KMS-11 (cell line): ENCODE data around the gene CFL2.

Experiments
- H2AFZ ChIP-seq: fragments of 200-600 bp; sonication (generic); 2 replicates; pipeline ENCODE4 v1.6.1; 2016; ENCODE audit warnings: antibody characterized with exemption, mixed run types, low read depth
- H3K27ac ChIP-seq: fragments of 200-600 bp; sonication (generic); 2 replicates; pipeline ENCODE4 v1.6.1; 2016; ENCODE audit warnings: mild to moderate bottlenecking, mixed run types
- H3K27me3 ChIP-seq: fragments of 200-600 bp; sonication (generic); 2 replicates; pipeline ENCODE4 v1.6.1; 2017; ENCODE audit warnings: mild to moderate bottlenecking, low read depth, mixed run types, moderate library complexity; ENCODE audit not compliant: insufficient read depth
- H3K36me3 ChIP-seq: fragments of 200-600 bp; sonication (generic); 2 replicates; pipeline ENCODE4 v1.6.1; 2017; ENCODE audit warnings: mild to moderate bottlenecking, mixed run types; ENCODE audit not compliant: insufficient read depth
- H3K4me1 ChIP-seq: fragments of 200-600 bp; sonication (generic); 2 replicates; pipeline ENCODE4 v1.6.1; 2016; ENCODE audit warnings: mild to moderate bottlenecking, low read depth, mixed run types; ENCODE audit not compliant: poor library complexity, severe bottlenecking
- H3K4me2 ChIP-seq: fragments of 200-600 bp; sonication (generic); 2 replicates; pipeline ENCODE4 v1.7.0; 2016; ENCODE audit warnings: mild to moderate bottlenecking, mixed run types
- H3K4me3 ChIP-seq: fragments of 200-600 bp; sonication (generic); IDR thresholded peaks from 2 replicates; pipeline ENCODE4 v1.6.1; 2017; ENCODE audit warnings: low read depth, low read length, mixed read lengths; ENCODE audit not compliant: insufficient read depth
- H3K79me2 ChIP-seq: fragments of 200-600 bp; sonication (generic); 2 replicates; pipeline ENCODE4 v1.6.1; 2016; ENCODE audit warnings: low read depth, mixed run types; ENCODE audit not compliant: insufficient read depth
- H3K9ac ChIP-seq: fragments of 200-600 bp; sonication (generic); 2 replicates; pipeline ENCODE4 v1.6.1; 2016; ENCODE audit warnings: mild to moderate bottlenecking, mixed run types
- H4K20me1 ChIP-seq: fragments of 200-600 bp; sonication (generic); 2 replicates; pipeline ENCODE4 v1.6.1; 2016; ENCODE audit warnings: mild to moderate bottlenecking, mixed run types; ENCODE audit not compliant: insufficient read depth
- TF ChIP-seq, protein P1 (sequence below): fragments of 200-600 bp; sonication (generic); conservative IDR thresholded peaks from 2 replicates; pipeline ENCODE4 v1.6.1; 2017; ENCODE audit warnings: low read depth, mild to moderate bottlenecking, antibody characterized with exemption, low read length, moderate library complexity, mixed read lengths

Gene CFL2

GRCh38 chr14:34721129-34721528 is 6.7 kb upstream of the CFL2 start:
- no peaks in the 10 kb centered on the region for H3K27me3 ChIP-seq
- H3K4me2 ChIP-seq: no peak overlapping the region
- no peaks in the 10 kb centered on the region for H3K36me3 ChIP-seq
- no peak overlapping the region for H2AFZ ChIP-seq
- TF ChIP-seq, protein P1, sequence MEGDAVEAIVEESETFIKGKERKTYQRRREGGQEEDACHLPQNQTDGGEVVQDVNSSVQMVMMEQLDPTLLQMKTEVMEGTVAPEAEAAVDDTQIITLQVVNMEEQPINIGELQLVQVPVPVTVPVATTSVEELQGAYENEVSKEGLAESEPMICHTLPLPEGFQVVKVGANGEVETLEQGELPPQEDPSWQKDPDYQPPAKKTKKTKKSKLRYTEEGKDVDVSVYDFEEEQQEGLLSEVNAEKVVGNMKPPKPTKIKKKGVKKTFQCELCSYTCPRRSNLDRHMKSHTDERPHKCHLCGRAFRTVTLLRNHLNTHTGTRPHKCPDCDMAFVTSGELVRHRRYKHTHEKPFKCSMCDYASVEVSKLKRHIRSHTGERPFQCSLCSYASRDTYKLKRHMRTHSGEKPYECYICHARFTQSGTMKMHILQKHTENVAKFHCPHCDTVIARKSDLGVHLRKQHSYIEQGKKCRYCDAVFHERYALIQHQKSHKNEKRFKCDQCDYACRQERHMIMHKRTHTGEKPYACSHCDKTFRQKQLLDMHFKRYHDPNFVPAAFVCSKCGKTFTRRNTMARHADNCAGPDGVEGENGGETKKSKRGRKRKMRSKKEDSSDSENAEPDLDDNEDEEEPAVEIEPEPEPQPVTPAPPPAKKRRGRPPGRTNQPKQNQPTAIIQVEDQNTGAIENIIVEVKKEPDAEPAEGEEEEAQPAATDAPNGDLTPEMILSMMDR: no peak
- no peak overlapping the region for H3K27ac ChIP-seq
- H4K20me1 ChIP-seq: no peaks in the 10 kb centered on the region
- no peak overlapping the region for H3K4me3 ChIP-seq
- H3K9ac ChIP-seq: no peak overlapping the region
- peaks cover 8% of the 10 kb centered on the region for H3K4me1 ChIP-seq
- no peaks in the 10 kb centered on the region for H3K79me2 ChIP-seq

DNA sequence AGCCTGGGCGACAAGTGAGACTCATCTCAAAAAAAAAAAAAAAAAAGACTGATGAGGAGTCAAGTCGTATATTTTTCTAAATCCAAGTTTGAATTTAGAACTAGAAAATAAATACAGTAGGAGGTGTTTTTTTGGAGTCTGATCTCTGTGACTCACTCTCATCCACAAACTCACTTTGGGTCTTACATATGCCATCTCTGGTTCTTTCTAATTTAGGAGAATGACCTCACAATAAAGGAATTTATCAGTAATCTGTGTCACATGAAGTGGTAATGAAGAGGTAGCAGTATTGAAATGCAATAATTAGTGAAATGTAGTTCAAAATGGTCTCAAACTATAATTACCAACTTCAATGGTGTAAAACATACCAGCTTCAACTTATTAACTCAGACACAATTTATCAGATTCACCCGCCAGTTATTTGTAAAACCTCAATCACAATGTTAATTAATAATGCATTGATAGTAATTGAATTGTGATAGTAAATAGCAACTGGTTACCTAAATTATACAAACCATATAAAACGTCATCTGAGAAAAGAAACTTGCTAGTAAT is 4.4 kb upstream of the CFL2 start:
- Histone ChIP-seq H3K27me3 (no peaks in the 10 kb centered on the region), H3K27ac (no peak overlapping the region), H2AFZ (no peak overlapping the region), H4K20me1 (no peaks in the 10 kb centered on the region), H3K4me1 (peaks cover 20% of the 10 kb centered on the region), H3K36me3 (no peaks in the 10 kb centered on the region), H3K79me2 (no peaks in the 10 kb centered on the region), H3K4me3 (no peak overlapping the region), H3K9ac (no peak overlapping the region), H3K4me2 (no peak overlapping the region)
- TF ChIP-seq, protein P1: no peak

- Histone ChIP-seq H3K4me2 (peak overlapping the region; percentile 42), H3K4me3 (no peak overlapping the region), H3K36me3 (no peaks in the 10 kb centered on the region), H3K9ac (peak overlapping the region; percentile 77; the same call in 1 of the 2 replicates), H3K79me2 (peaks cover 10% of the 10 kb centered on the region; the same call in 1 of the 2 replicates), H3K27ac (no peak overlapping the region), H3K27me3 (no peaks in the 10 kb centered on the region), H4K20me1 (no peaks in the 10 kb centered on the region), H3K4me1 (peaks cover 40% of the 10 kb centered on the region), H2AFZ (peak overlapping the region; percentile 75)
- TF ChIP-seq, protein P1: no peak
These were observed 902 bp upstream of the CFL2 start for GRCh38 chr14:34715127-34715863.

- TF ChIP-seq, protein P1: no peak
- Histone ChIP-seq H3K9ac (peak overlapping the region; percentile 77; the same call in 1 of the 2 replicates), H3K4me3 (no peak overlapping the region), H3K4me1 (peaks cover 50% of the 10 kb centered on the region), H3K79me2 (peaks cover 15% of the 10 kb centered on the region; the same call in 1 of the 2 replicates), H2AFZ (peak overlapping the region; percentile 75), H3K27me3 (no peaks in the 10 kb centered on the region), H3K4me2 (peak overlapping the region; percentile 98), H3K36me3 (no peaks in the 10 kb centered on the region), H3K27ac (peak overlapping the region; percentile 62), H4K20me1 (no peaks in the 10 kb centered on the region)
These were observed 593 bp downstream of the CFL2 start for GRCh38 chr14:34713681-34714319.
